Common myeloid progenitor, CD34-positive (primary cell): ENCODE results near the gene LRRC4C.

ENCODE experiments used
- CTCF ChIA-PET: fragments of 350-600 bp; sonication (Branson Sonifier 250); formaldehyde crosslinking; loops from one replicate; lab custom pipeline; 2021; ENCODE audit warnings: antibody characterized with exemption; lab: Charles Lee
- POLR2A ChIA-PET: fragments of 350-600 bp; sonication (Branson Sonifier 250); formaldehyde crosslinking; loops from one replicate; lab custom pipeline; 2021; ENCODE audit warnings: antibody characterized with exemption; lab: Charles Lee
- DNase-seq, 3 donors: peaks; one replicate each; pipeline versions ENCODE4 v3.0.0 to v3.0.0-alpha.2; 2013
- H3K27ac ChIP-seq, 2 experiments: 1 replicate in 1 of 2; 2 replicates in 1 of 2; pipeline ENCODE4 v1.7.0; 2013; ENCODE audit warnings: inconsistent platforms in 2 of 2, low read length in 2 of 2, mild to moderate bottlenecking in 2 of 2, low read depth in 1 of 2, moderate library complexity in 1 of 2; ENCODE audit not compliant: severe bottlenecking in 2 of 2, insufficient read depth in 1 of 2, poor library complexity in 1 of 2
- H3K27me3 ChIP-seq, 5 experiments: replicated peaks in 2 of 5; 1 replicate in 3 of 5; 2 replicates in 2 of 5; pipeline versions ENCODE4 v1.6.1 to v1.7.0; 2013; ENCODE audit warnings: low read length in 4 of 5, mild to moderate bottlenecking in 2 of 5, moderate library complexity in 2 of 5, inconsistent platforms in 1 of 5; ENCODE audit not compliant: insufficient read depth in 5 of 5, control insufficient read depth in 4 of 5
- H3K36me3 ChIP-seq, 4 experiments: 1 replicate in 2 of 4; 2 replicates in 2 of 4; pipeline versions ENCODE4 v1.6.1 to v1.7.0; 2013; ENCODE audit warnings: low read length in 3 of 4, control low read depth in 1 of 4, mild to moderate bottlenecking in 1 of 4; ENCODE audit not compliant: control insufficient read depth in 4 of 4, insufficient read depth in 4 of 4
- H3K4me1 ChIP-seq, 4 experiments: 1 replicate in 3 of 4; 2 replicates in 1 of 4; pipeline versions ENCODE4 v1.6.1 to v1.7.1; 2013; ENCODE audit warnings: low read length in 3 of 4, mild to moderate bottlenecking in 3 of 4, control low read depth in 1 of 4, inconsistent platforms in 1 of 4, moderate library complexity in 1 of 4; ENCODE audit not compliant: control insufficient read depth in 4 of 4, insufficient read depth in 4 of 4; ENCODE audit errors: control extremely low read depth in 1 of 4
- H3K4me3 ChIP-seq, 7 experiments: 1 replicate in 4 of 7; 2 replicates in 3 of 7; pipeline versions ENCODE4 v1.5.1 to v1.7.0; 2013; ENCODE audit warnings: mild to moderate bottlenecking in 7 of 7, low read length in 6 of 7, moderate library complexity in 6 of 7, inconsistent platforms in 2 of 7, low read depth in 2 of 7, control low read depth in 1 of 7; ENCODE audit not compliant: insufficient read depth in 4 of 7, control insufficient read depth in 1 of 7; ENCODE audit errors: extremely low read depth in 1 of 7
- H3K9me3 ChIP-seq, 5 experiments: 1 replicate in 4 of 5; 2 replicates in 1 of 5; pipeline versions ENCODE4 v1.6.1 to v1.7.1; 2013; ENCODE audit warnings: low read length in 4 of 5, mild to moderate bottlenecking in 2 of 5, inconsistent platforms in 1 of 5, low read depth in 1 of 5, moderate library complexity in 1 of 5; ENCODE audit not compliant: control insufficient read depth in 4 of 5, insufficient read depth in 2 of 5; ENCODE audit errors: control extremely low read depth in 1 of 5
- WGBS: methylation state at CpG from one replicate; pipeline ENCODE4 v1.1.5; 2013; ENCODE audit not compliant: insufficient coverage; 5-methylcytosine and 5-hydroxymethylcytosine counted together

LRRC4C gene

GRCh38 chr11:40513281-40513680 is 946.2 kb downstream of the LRRC4C start:
- Histone ChIP-seq H3K27me3 (no peaks in the 10 kb centered on the region), H3K4me3 (no peak overlapping the region), H3K36me3 (no peaks in the 10 kb centered on the region), H3K9me3 (no peaks in the 10 kb centered on the region), H3K27ac (no peak overlapping the region), H3K4me1 (no peaks in the 10 kb centered on the region)
- ChIA-PET POLR2A (no interaction called here), CTCF (no interaction called here)
- no peak for DNase-seq

GRCh38 chr11:40508303-40508702 is 951.1 kb downstream of the LRRC4C start:
- Histone ChIP-seq H3K9me3 (no peaks in the 10 kb centered on the region), H3K4me3 (no peak overlapping the region), H3K27ac (no peak overlapping the region), H3K4me1 (no peaks in the 10 kb centered on the region), H3K27me3 (no peaks in the 10 kb centered on the region), H3K36me3 (no peaks in the 10 kb centered on the region)
- ChIA-PET CTCF (no interaction called here), POLR2A (no interaction called here)
- DNase-seq = no peak

GRCh38 chr11:40506226-40506625 is 953.2 kb downstream of the LRRC4C start:
- Histone ChIP-seq H3K27me3 (no peaks in the 10 kb centered on the region), H3K9me3 (no peaks in the 10 kb centered on the region), H3K4me1 (no peaks in the 10 kb centered on the region), H3K36me3 (no peaks in the 10 kb centered on the region), H3K4me3 (no peak overlapping the region), H3K27ac (no peak overlapping the region)
- ChIA-PET CTCF (no interaction called here), POLR2A (no interaction called here)
- no peak for DNase-seq
- no CpG with 5 or more reads among the region's 3 CpGs for WGBS

- no CpG with 5 or more reads among the region's 3 CpGs for WGBS
- Histone ChIP-seq H3K9me3 (no peaks in the 10 kb centered on the region), H3K4me1 (no peaks in the 10 kb centered on the region), H3K36me3 (no peaks in the 10 kb centered on the region), H3K27ac (no peak overlapping the region), H3K4me3 (no peak overlapping the region), H3K27me3 (no peaks in the 10 kb centered on the region)
- ChIA-PET CTCF (interaction anchor here (0.6 kb wide), 1 partner anchor 51 kb away, joined by 3 read pairs; no protein-coding TSS in a partner anchor), POLR2A (no interaction called here)
- DNase-seq = no peak
Measured at GRCh38 chr11:40491341-40491740, 968.1 kb downstream of the LRRC4C start.

- no peaks in the 10 kb centered on the region for H3K4me1 ChIP-seq
- DNase-seq = no peak
- ChIA-PET CTCF (no interaction called here), POLR2A (no interaction called here)
- no peaks in the 10 kb centered on the region for H3K9me3 ChIP-seq
- H3K36me3 ChIP-seq = no peaks in the 10 kb centered on the region
- no peaks in the 10 kb centered on the region for H3K27me3 ChIP-seq
- no CpG with 5 or more reads among the region's 1 CpG for WGBS
- no peak overlapping the region for H3K27ac ChIP-seq
- no peak overlapping the region for H3K4me3 ChIP-seq
Measured at GRCh38 chr11:40467771-40468170, 991.7 kb downstream of the LRRC4C start.

GRCh38 chr11:40445391-40445790 is 1014.1 kb downstream of the LRRC4C start:
- no peak for DNase-seq
- no peaks in the 10 kb centered on the region for H3K4me1 ChIP-seq
- H3K27me3 ChIP-seq = no peaks in the 10 kb centered on the region
- peaks cover 0 to 7% (median 2%) of the 10 kb centered on the region in 5 experiments for H3K9me3 ChIP-seq
- no peak overlapping the region for H3K4me3 ChIP-seq
- CTCF ChIA-PET = no interaction called here
- H3K27ac ChIP-seq = no peak overlapping the region
- H3K36me3 ChIP-seq = no peaks in the 10 kb centered on the region
- POLR2A ChIA-PET = no interaction called here
- 100% methylated on average over 3 of the region's 4 CpGs for WGBS

GRCh38 chr11:40444151-40444550 is 1015.3 kb downstream of the LRRC4C start:
- no peaks in the 10 kb centered on the region for H3K27me3 ChIP-seq
- H3K27ac ChIP-seq = no peak overlapping the region
- ChIA-PET POLR2A (no interaction called here), CTCF (no interaction called here)
- WGBS = no CpG with 5 or more reads among the region's 1 CpG
- no peaks in the 10 kb centered on the region for H3K4me1 ChIP-seq
- H3K9me3 ChIP-seq = peaks cover 0 to 7% (median 2%) of the 10 kb centered on the region in 5 experiments
- H3K4me3 ChIP-seq = no peak overlapping the region
- no peak for DNase-seq
- H3K36me3 ChIP-seq = no peaks in the 10 kb centered on the region
